Measurements from ENCODE around the gene PDYN.

DNA sequence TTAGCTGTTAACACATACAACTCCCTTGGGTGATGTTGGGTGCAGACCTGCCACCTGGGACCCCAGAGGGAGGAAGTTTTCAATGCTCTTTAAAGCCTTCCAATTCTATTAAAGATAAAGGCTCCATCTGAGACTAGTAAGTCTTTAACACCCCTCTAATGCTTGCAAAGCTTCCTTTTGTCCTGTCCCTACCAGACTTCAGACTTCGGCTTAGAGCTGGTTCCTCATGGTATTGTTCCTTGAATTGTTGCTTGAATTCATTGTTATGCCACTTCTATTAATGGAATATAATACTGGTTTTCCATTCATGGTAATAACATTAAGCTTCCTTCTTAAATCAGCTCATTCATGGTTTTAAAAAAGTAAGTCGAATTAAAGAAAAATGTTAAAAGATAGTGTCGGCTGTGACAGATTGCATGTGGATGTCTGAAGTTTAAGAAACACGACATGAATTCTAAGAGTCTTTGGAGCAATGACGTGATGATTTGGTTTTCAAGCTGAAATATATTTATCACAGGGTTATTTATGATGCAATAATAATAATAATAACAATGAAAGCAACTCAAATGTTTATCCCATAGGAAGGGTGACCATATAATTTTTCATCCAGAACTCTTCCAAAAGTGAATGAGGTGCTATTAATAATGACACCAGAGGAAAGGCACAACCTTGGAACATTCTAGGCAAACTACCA, 21.8 kb downstream of the PDYN start:
- TF ChIP-seq CTCF (IDR thresholded peaks at IDR 0.05) (no peak), POLR2A (IDR thresholded peaks at IDR 0.05) (no peak)
